Spleen (tissue), 11 donors: ENCODE results near the gene S1PR3. TPM values are rescaled to one million over a fixed set of nuclear protein-coding genes. Genes with fewer than 3 reads are reported as not detected.

Experiments used
- DNase-seq: peaks from one replicate; pipeline ENCODE4 v3.0.0-alpha.2; 2020
- H3K27ac ChIP-seq, 8 donors: fragments of 200-600 bp; sonication (generic) in 7 of 8; 1 replicate in 4 of 8; 2 replicates in 4 of 8; pipeline versions ENCODE4 v1.5.0 to v1.8.0; 2016 to 2021; ENCODE audit warnings: inconsistent platforms in 4 of 8, mild to moderate bottlenecking in 4 of 8, moderate library complexity in 1 of 8
- H3K27me3 ChIP-seq, 7 donors: fragments of 200-600 bp; sonication (generic) in 6 of 7; replicated peaks in 1 of 7; 1 replicate in 4 of 7; 2 replicates in 3 of 7; pipeline versions ENCODE4 v1.5.0 to v1.8.0; 2016 to 2021; ENCODE audit warnings: inconsistent platforms in 3 of 7, mild to moderate bottlenecking in 1 of 7
- H3K36me3 ChIP-seq, 6 donors: fragments of 200-600 bp; sonication (generic) in 5 of 6; 1 replicate in 4 of 6; 2 replicates in 2 of 6; pipeline versions ENCODE4 v1.5.0 to v1.8.0; 2016 to 2021; ENCODE audit warnings: inconsistent platforms in 2 of 6
- H3K4me1 ChIP-seq, 6 donors: fragments of 200-600 bp; sonication (generic) in 5 of 6; 1 replicate in 3 of 6; 2 replicates in 3 of 6; pipeline versions ENCODE4 v1.5.0 to v1.8.0; 2016 to 2021; ENCODE audit warnings: inconsistent platforms in 3 of 6
- H3K4me3 ChIP-seq, 8 donors: fragments of 200-600 bp; sonication (generic) in 7 of 8; 1 replicate in 4 of 8; 2 replicates in 4 of 8; pipeline versions ENCODE4 v1.5.0 to v1.8.0; 2016 to 2021; ENCODE audit warnings: inconsistent platforms in 4 of 8, mild to moderate bottlenecking in 4 of 8, moderate library complexity in 2 of 8
- H3K9me3 ChIP-seq, 8 donors: fragments of 200-600 bp; sonication (generic) in 7 of 8; 1 replicate in 4 of 8; 2 replicates in 4 of 8; pipeline versions ENCODE4 v1.5.0 to v1.8.0; 2016 to 2021; ENCODE audit warnings: inconsistent platforms in 4 of 8
- POLR2A ChIP-seq, 3 donors: fragments of 450-650 bp; IDR thresholded peaks; one replicate each; pipeline ENCODE4 v1.5.1; 2017; ENCODE audit warnings: antibody characterized with exemption in 3 of 3, mild to moderate bottlenecking in 1 of 3
- POLR2AphosphoS5 ChIP-seq, 3 donors: sonication (generic); formaldehyde crosslinking; IDR thresholded peaks; one replicate each; pipeline ENCODE4 v1.5.1; 2017; ENCODE audit warnings: antibody characterized with exemption in 3 of 3
- WGBS, 5 donors: extraction: QIAGEN DNeasy Blood & Tissue Kit in 3 of 5; methylation state at CpG; one replicate each; pipeline versions ENCODE4 v1.1.5 to v1.1.7; 2013 to 2018; 5-methylcytosine and 5-hydroxymethylcytosine counted together
- intact Hi-C: fragments of 100-400 bp; cut with DNase I; formaldehyde crosslinking; loops from one replicate; pipeline ENCODE4 v1.15.0; 2023; ENCODE audit warnings: low total_unique reads
- polyA plus RNA-seq, 3 donors: library from polyadenylated mRNA; stranded (reverse); fragments of 200-250 nt; gene quantifications; one replicate each; pipeline ENCODE4 v1.2.1, GENCODE V29; 2013
- total RNA-seq, 7 donors: library from RNA; depleted of rRNA in 3 of 7; stranded (reverse); fragments of >200 nt in 3 of 7; fragmentation: NEBNext Ultra II Directional in 4 of 7; extraction: Animal tissue kit (Norgen Biotek cat#: 25700) in 4 of 7; gene quantifications; one replicate each; pipeline versions ENCODE4 v1.1.0 to v1.2.1, GENCODE V29; 2016 to 2021
- TF ChIP-seq, protein P1 (sequence below), 11 experiments: fragments of 200-600 bp in 7 of 11; fragments of 450-650 bp in 4 of 11; sonication (generic) in 4 of 11; IDR thresholded peaks in 8 of 11; conservative IDR thresholded peaks in 3 of 11; 1 replicate in 7 of 11; 2 replicates in 4 of 11; pipeline versions ENCODE4 v1.4.0 to v1.8.0; 2016 to 2021; ENCODE audit warnings: antibody characterized with exemption in 11 of 11, inconsistent platforms in 4 of 11, mild to moderate bottlenecking in 1 of 11
- donor health status: healthy with polysubstance abuse.
- donor health status: DM: no; HTN: no; CAD: no; lungs with moderate emphysema.
- donor health status: DM: no; HTN: no; CAD: no.
- donor health status: Bipolar disorder and iron deficiency.
- donor health status: healthy.
- donor health status: DM: no; HTN: no; CAD: no.
- donor health status: DM: yes; HTN: yes; CAD: no.

The S1PR3 gene
- total and polyA plus RNA-seq, 10 donors = 6.4 to 50.9 (median 34.3) TPM

DNA sequence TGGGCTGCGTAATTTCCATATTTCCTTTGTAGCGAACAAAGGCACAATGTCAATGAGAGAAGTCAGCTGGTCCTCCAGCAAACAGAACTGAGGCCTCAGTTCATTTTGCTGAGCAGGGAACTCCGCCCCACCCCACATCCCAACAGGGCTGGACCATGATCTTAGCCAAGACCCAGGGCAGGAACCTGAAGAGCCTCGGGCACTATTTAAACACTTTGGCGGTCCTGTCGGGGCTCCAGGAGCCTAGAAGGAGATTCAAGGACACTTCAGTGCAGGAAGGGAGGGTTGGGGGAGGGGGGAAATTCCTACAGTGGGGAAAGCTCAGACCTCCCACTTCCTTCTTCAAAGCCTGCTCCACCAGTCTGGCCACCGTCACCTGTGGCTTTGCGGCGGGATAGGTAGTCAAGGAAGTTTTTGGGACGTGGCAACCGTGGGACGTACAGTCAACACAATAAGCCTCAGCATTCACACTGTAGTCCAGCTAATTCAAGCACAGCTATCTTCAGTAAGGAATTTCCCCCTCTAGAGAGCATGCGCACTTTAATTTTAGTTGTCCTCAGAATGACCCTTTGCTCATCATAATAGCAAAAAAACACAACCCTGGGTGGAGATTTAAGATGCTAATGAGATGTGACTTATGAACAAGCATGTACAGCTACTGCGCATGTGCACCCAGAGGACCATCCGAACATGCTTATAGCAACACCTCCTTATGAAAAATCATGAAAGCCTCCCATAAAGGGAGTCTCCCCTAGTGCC is 30.9 kb downstream of the S1PR3 start:
- peaks cover 0 to 21% (median 7%) of the 10 kb centered on the region in 6 donors for H3K4me1 ChIP-seq
- intact Hi-C loops = no loop called here
- WGBS, 5 donors = 63 to 80% (median 65%) methylated on average over 15 of the region's 15 CpGs

DNA sequence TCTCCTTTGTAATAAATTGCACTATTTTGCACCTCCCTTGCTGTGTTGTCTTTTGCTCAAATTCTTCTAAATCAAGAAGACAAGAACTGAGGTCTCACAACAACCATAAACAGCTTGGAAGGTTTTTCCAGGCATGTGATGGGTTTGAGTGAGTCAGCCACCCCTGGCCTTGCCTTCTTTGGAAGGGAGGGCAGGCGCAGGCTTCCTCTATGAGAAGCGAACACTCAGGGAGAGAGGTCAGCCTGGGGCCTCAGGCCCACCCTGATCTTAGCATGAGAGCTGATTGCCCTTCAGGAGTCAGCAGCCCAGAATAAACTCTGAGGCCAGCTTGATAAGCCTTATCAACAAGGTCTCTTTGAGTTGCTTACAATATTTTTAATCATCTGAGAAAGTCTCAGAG is 31.6 kb downstream of the S1PR3 start:
- intact Hi-C loops = no loop called here
- no peak for TF ChIP-seq POLR2A (IDR thresholded peaks at IDR 0.05)
- TF ChIP-seq, protein P1, sequence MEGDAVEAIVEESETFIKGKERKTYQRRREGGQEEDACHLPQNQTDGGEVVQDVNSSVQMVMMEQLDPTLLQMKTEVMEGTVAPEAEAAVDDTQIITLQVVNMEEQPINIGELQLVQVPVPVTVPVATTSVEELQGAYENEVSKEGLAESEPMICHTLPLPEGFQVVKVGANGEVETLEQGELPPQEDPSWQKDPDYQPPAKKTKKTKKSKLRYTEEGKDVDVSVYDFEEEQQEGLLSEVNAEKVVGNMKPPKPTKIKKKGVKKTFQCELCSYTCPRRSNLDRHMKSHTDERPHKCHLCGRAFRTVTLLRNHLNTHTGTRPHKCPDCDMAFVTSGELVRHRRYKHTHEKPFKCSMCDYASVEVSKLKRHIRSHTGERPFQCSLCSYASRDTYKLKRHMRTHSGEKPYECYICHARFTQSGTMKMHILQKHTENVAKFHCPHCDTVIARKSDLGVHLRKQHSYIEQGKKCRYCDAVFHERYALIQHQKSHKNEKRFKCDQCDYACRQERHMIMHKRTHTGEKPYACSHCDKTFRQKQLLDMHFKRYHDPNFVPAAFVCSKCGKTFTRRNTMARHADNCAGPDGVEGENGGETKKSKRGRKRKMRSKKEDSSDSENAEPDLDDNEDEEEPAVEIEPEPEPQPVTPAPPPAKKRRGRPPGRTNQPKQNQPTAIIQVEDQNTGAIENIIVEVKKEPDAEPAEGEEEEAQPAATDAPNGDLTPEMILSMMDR (IDR thresholded peaks at IDR 0.05 in 8 of 11, conservative IDR thresholded peaks at IDR 0.05 in 3 of 11) = no peak
- TF ChIP-seq POLR2AphosphoS5 (IDR thresholded peaks at IDR 0.05) = no peak
- Histone ChIP-seq H3K4me1 (peaks cover 0 to 21% (median 7%) of the 10 kb centered on the region in 6 donors), H3K9me3 (no peaks in the 10 kb centered on the region), H3K36me3 (no peaks in the 10 kb centered on the region), H3K27me3 (peaks cover 0 to 4% (median 0%) of the 10 kb centered on the region in 7 donors), H3K4me3 (no peak overlapping the region), H3K27ac (peak overlapping the region in 2 of 8 donors; percentile 13 to 18)
- 62 to 82% (median 76%) methylated on average over 2 of the region's 2 CpGs for WGBS, 5 donors
- DNase-seq = no peak

More for the DNA sequence above, 30.9 kb downstream of the S1PR3 start:
- H3K27me3 ChIP-seq = no peaks in the 10 kb centered on the region
- peak overlapping the region in 1 of 8 donors; percentile 23 for H3K27ac ChIP-seq
- no peaks in the 10 kb centered on the region for H3K9me3 ChIP-seq
- no peak for DNase-seq
- no peaks in the 10 kb centered on the region for H3K36me3 ChIP-seq
- TF ChIP-seq POLR2A (IDR thresholded peaks at IDR 0.05) = no peak
- no peak for TF ChIP-seq POLR2AphosphoS5 (IDR thresholded peaks at IDR 0.05)
- TF ChIP-seq, protein P1 (IDR thresholded peaks at IDR 0.05 in 8 of 11, conservative IDR thresholded peaks at IDR 0.05 in 3 of 11) = no peak
- no peak overlapping the region for H3K4me3 ChIP-seq

DNA sequence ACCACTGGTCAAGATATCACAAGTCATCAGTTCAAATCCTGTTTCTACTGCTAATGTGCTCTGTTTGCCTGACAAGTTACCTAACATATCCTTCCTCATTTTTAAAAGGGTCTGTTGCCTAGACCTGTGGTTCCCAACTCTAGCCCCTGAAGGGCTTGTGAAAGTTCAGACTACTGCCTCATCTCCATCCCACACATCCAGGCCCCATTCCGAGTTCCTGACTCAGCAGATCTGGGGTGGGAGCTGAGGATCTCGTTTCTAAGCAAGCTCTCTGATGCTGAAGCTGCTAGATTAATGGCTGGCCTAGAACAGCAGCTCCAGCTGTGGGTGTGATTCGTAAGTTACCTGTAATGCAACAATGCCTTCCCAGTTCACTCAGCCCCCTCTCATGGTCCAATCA is 32.5 kb downstream of the S1PR3 start:
- intact Hi-C loops = no loop called here
- WGBS, 5 donors = 47 to 79% (median 60%) methylated on average over 3 of the region's 3 CpGs

DNA sequence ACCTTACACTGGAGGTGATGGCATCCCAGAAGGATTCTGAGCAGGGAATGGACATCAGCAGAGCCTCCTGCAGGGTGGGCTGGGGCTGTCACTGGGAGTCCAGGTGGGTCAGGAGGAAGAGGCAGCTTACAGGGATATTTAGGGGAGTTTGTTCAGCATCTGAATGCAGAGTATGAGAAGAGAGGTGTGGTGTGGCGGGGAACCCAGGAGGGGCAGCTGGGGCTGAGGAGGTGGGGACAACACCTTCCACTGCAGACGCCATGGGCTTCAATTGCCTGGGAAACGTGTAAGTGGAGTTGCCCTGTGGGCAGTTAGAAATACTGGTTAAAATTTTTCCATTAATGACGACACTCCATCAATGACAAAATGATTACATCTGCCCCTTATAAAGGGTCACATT is 33.5 kb downstream of the S1PR3 start:
- peaks cover 4 to 10% (median 8%) of the 10 kb centered on the region in 8 donors for H3K9me3 ChIP-seq
- H3K36me3 ChIP-seq = no peaks in the 10 kb centered on the region
- H3K4me3 ChIP-seq = no peak overlapping the region
- TF ChIP-seq POLR2A (IDR thresholded peaks at IDR 0.05) (no peak), POLR2AphosphoS5 (IDR thresholded peaks at IDR 0.05) (no peak)
- TF ChIP-seq, protein P1 (IDR thresholded peaks at IDR 0.05 in 8 of 11, conservative IDR thresholded peaks at IDR 0.05 in 3 of 11) = no peak
- H3K4me1 ChIP-seq = peaks cover 0 to 21% (median 7%) of the 10 kb centered on the region in 6 donors
- no peak for DNase-seq
- WGBS, 5 donors = 84 to 95% (median 90%) methylated on average over 4 of the region's 4 CpGs
- H3K27ac ChIP-seq = no peak overlapping the region
- intact Hi-C loops = no loop called here
- peaks cover 0 to 4% (median 0%) of the 10 kb centered on the region in 7 donors for H3K27me3 ChIP-seq

More for the DNA sequence above, 32.5 kb downstream of the S1PR3 start:
- H3K27ac ChIP-seq = no peak overlapping the region
- no peaks in the 10 kb centered on the region for H3K9me3 ChIP-seq
- no peak overlapping the region for H3K4me3 ChIP-seq
- H3K36me3 ChIP-seq = no peaks in the 10 kb centered on the region
- H3K27me3 ChIP-seq = peaks cover 0 to 4% (median 0%) of the 10 kb centered on the region in 7 donors
- H3K4me1 ChIP-seq = peaks cover 0 to 21% (median 7%) of the 10 kb centered on the region in 6 donors
- DNase-seq = no peak
- TF ChIP-seq, protein P1 (IDR thresholded peaks at IDR 0.05 in 8 of 11, conservative IDR thresholded peaks at IDR 0.05 in 3 of 11) = no peak
- TF ChIP-seq POLR2AphosphoS5 (IDR thresholded peaks at IDR 0.05) (no peak), POLR2A (IDR thresholded peaks at IDR 0.05) (no peak)
